Adrenal gland (tissue), 12 donors: ENCODE results near the gene CLEC6A. TPM values are rescaled to one million over a fixed set of nuclear protein-coding genes. Genes with fewer than 3 reads are reported as not detected.

Source experiments
- DNase-seq, 7 donors: peaks; one replicate each; pipeline ENCODE4 v3.0.0-alpha.2; 2019 to 2020
- H3K27ac ChIP-seq, 5 donors: fragments of 200-600 bp; sonication (generic) in 4 of 5; 1 replicate in 3 of 5; 2 replicates in 2 of 5; pipeline versions ENCODE4 v1.5.1 to v1.8.0; 2016 to 2020; ENCODE audit warnings: mild to moderate bottlenecking in 1 of 5
- H3K27me3 ChIP-seq: fragments of 200-600 bp; 2 replicates; pipeline ENCODE4 v1.8.0; 2021
- H3K36me3 ChIP-seq, 2 donors: fragments of 200-600 bp; replicated peaks in 1 of 2; 1 replicate in 1 of 2; 2 replicates in 1 of 2; pipeline versions ENCODE4 v1.5.1 to v1.8.0; 2018 to 2022
- H3K4me1 ChIP-seq, 2 donors: fragments of 200-600 bp; replicated peaks in 1 of 2; 1 replicate in 1 of 2; 2 replicates in 1 of 2; pipeline versions ENCODE4 v1.5.1 to v1.8.0; 2018 to 2021
- H3K4me3 ChIP-seq, 4 donors: fragments of 200-600 bp; sonication (generic) in 3 of 4; one replicate each; pipeline ENCODE4 v1.5.1; 2016 to 2018
- H3K9me3 ChIP-seq, 3 donors: fragments of 200-600 bp; sonication (generic) in 1 of 3; replicated peaks in 1 of 3; 1 replicate in 2 of 3; 2 replicates in 1 of 3; pipeline versions ENCODE4 v1.5.1 to v1.8.0; 2016 to 2021
- CTCF ChIP-seq, 6 experiments: fragments of 450-650 bp in 4 of 6; fragments of 200-600 bp in 2 of 6; sonication (generic) in 1 of 6; IDR thresholded peaks; 1 replicate in 5 of 6; 2 replicates in 1 of 6; pipeline versions ENCODE4 v1.5.1 to v1.8.0; 2016 to 2021; ENCODE audit warnings: antibody characterized with exemption in 6 of 6, mild to moderate bottlenecking in 2 of 6, moderate library complexity in 1 of 6
- POLR2A ChIP-seq, 2 donors: fragments of 450-650 bp; IDR thresholded peaks; one replicate each; pipeline ENCODE4 v1.6.1; 2017; ENCODE audit warnings: antibody characterized with exemption in 2 of 2, mild to moderate bottlenecking in 2 of 2, moderate library complexity in 1 of 2
- WGBS, 4 donors: extraction: QIAGEN DNeasy Blood & Tissue Kit in 2 of 4; methylation state at CpG; one replicate each; pipeline versions ENCODE4 v1.1.5 to v1.1.7; 2013 to 2017; 5-methylcytosine and 5-hydroxymethylcytosine counted together
- intact Hi-C, 2 donors: fragments of 100-400 bp; cut with DNase I; formaldehyde crosslinking; loops; one replicate each; pipeline versions ENCODE4 v1.14.1 to v1.15.0; 2022 to 2023
- polyA plus RNA-seq, 3 donors: library from polyadenylated mRNA; stranded (reverse); fragments of 200-250 nt in 2 of 3; fragments of 350-450 nt in 1 of 3; fragmentation: Illumina TruSeq in 1 of 3; extraction: RNeasy Lipid Tissue Mini Kit (QIAGEN cat#74804) in 1 of 3; gene quantifications; one replicate each; pipeline ENCODE4 v1.2.3, GENCODE V29; 2013 to 2014
- total RNA-seq, 9 donors: library from RNA; depleted of rRNA in 4 of 9; stranded (reverse); fragments of >200 nt in 4 of 9; fragments of 120-200 nt in 1 of 9; fragmentation: NEBNext Ultra II Directional in 1 of 9; extraction: Animal tissue kit (Norgen Biotek cat#: 25700) in 1 of 9; gene quantifications; one replicate each; pipeline versions ENCODE4 v1.1.0 to v1.2.4, GENCODE V29; 2013 to 2023
- donor health status: healthy with polysubstance abuse.
- donor health status: Bipolar disorder and iron deficiency.
- donor health status: DM: yes; HTN: yes; CAD: no.
- donor health status: DM: no; HTN: no; CAD: no.
- donor health status: DM: no; HTN: no; CAD: no.
- donor health status: DM: yes; HTN: yes; CAD: no.

Gene CLEC6A
- total and polyA plus RNA-seq, 12 donors = 0.06 TPM; not detected in 11

DNA sequence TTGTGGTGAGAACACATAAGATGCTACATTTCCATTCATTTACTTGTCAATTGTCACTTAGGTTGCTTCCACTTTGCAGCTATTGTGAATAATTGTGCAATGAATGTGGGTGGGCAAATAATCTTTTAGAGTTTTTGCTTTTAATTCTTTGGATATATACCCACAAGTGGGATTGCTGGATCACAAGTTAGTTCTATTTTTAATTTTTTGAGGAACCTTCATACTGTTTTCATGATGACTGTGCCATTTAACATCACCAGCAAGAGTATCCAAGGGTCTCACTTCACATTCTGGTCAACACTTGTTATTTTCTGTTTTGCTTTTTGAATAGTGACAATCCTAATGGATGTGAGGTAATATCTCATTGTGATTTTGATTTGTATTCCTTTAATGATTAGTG lies 10.5 kb downstream of the CLEC6A start:
- TF ChIP-seq CTCF (IDR thresholded peaks at IDR 0.05) (no peak), POLR2A (IDR thresholded peaks at IDR 0.05) (no peak)
- no peak overlapping the region for H3K4me3 ChIP-seq
- H3K27me3 ChIP-seq = no peaks in the 10 kb centered on the region
- H3K9me3 ChIP-seq = peaks cover 0 to 4% (median 0%) of the 10 kb centered on the region in 3 donors
- no peak overlapping the region for H3K27ac ChIP-seq
- DNase-seq = no peak
- no peaks in the 10 kb centered on the region for H3K36me3 ChIP-seq
- intact Hi-C loops = no loop called here
- no peaks in the 10 kb centered on the region for H3K4me1 ChIP-seq

DNA sequence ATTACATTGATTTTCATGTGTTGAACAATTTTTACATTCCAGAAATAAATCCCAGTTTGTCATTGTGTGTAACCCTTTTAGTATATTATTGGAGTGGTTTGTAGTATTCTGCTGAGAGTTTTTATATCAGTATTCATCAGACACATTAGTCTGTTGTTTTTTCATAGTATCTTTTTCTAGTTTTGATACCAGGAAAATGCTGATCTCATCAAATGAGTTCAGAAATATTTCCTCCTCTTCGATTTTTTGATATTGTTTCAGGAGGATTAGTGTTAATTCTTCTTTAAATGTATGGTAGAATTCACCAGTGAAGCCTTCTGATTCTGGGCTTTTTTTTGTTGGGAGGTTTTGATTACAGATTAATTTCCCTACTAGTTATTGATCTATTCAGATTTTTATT lies 15.3 kb downstream of the CLEC6A start:
- no peaks in the 10 kb centered on the region for H3K27me3 ChIP-seq
- H3K4me1 ChIP-seq = no peaks in the 10 kb centered on the region
- no peak for TF ChIP-seq POLR2A (IDR thresholded peaks at IDR 0.05)
- no peak for TF ChIP-seq CTCF (IDR thresholded peaks at IDR 0.05)
- DNase-seq = no peak
- intact Hi-C loops = no loop called here
- WGBS, 4 donors = 59 to 67% (median 63%) methylated on average over 1 of the region's 1 CpG
- no peaks in the 10 kb centered on the region for H3K36me3 ChIP-seq
- H3K9me3 ChIP-seq = peaks cover 0 to 6% (median 0%) of the 10 kb centered on the region in 3 donors
- no peak overlapping the region for H3K27ac ChIP-seq
- H3K4me3 ChIP-seq = no peak overlapping the region

GRCh38 chr12:8475508-8476203 lies 19.9 kb downstream of the CLEC6A start:
- DNase-seq = no peak
- peaks cover 0 to 6% (median 0%) of the 10 kb centered on the region in 3 donors for H3K9me3 ChIP-seq
- no peaks in the 10 kb centered on the region for H3K27me3 ChIP-seq
- intact Hi-C loops = no loop called here
- no peaks in the 10 kb centered on the region for H3K36me3 ChIP-seq
- TF ChIP-seq POLR2A (IDR thresholded peaks at IDR 0.05) = no peak
- H3K4me3 ChIP-seq = no peak overlapping the region
- H3K4me1 ChIP-seq = no peaks in the 10 kb centered on the region
- H3K27ac ChIP-seq = no peak overlapping the region

DNA sequence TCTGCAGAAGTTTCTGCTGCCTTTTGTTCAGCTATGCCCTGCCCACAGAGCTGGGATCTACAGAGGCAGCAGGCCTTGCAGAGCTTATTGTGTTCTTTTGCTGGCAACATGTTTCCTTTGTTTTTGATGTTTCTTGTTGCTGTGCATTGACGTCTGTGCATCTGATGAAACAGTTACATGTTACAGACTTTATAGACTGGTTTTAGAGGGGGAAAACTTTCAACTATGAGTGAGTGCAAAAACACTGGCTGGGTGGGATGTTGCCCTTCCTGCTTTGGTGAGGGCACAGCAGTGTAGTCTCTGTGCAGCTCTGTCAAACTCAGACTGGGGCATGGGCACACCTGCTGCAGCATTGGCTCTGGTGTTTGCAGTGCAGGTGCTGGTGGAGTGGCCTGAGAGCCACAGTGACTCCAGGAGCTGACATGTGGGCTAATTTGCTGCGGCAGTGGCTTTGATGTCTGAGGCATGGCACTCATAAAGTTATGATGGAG lies 26.9 kb downstream of the CLEC6A start:
- Histone ChIP-seq H3K27ac (no peak overlapping the region), H3K4me3 (no peak overlapping the region), H3K36me3 (no peaks in the 10 kb centered on the region), H3K9me3 (no peaks in the 10 kb centered on the region), H3K27me3 (no peaks in the 10 kb centered on the region), H3K4me1 (no peaks in the 10 kb centered on the region)
- WGBS, 4 donors = 53 to 84% (median 73%) methylated on average over 1 to 2 of the region's 2 CpGs
- no peak for TF ChIP-seq POLR2A (IDR thresholded peaks at IDR 0.05)
- TF ChIP-seq CTCF (IDR thresholded peaks at IDR 0.05) = no peak
- no peak for DNase-seq
- intact Hi-C loops = no loop called here

DNA sequence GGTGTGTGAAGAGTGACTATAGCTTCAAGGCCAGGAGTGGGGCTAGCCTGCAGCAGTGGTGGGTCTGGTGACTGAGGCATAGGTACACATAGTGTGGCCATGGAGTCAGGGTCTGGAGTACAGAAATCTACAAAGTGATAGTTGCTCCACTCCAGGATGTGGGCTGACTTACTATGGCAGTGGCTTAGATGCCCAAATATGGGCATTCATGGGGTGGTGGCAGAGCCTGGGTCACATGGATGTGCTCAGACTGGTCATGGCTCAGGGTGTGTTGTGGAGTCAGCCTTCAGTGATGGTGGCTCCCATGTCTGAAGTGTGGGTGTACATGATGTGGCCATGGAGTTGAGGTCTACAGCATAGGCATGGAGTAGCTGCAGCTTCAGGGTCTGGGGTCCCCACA lies 27.3 kb downstream of the CLEC6A start:
- Histone ChIP-seq H3K4me3 (no peak overlapping the region), H3K36me3 (no peaks in the 10 kb centered on the region), H3K27me3 (no peaks in the 10 kb centered on the region), H3K9me3 (no peaks in the 10 kb centered on the region), H3K27ac (no peak overlapping the region), H3K4me1 (no peaks in the 10 kb centered on the region)
- TF ChIP-seq CTCF (IDR thresholded peaks at IDR 0.05) (no peak), POLR2A (IDR thresholded peaks at IDR 0.05) (no peak)
- intact Hi-C loops = no loop called here
- no peak for DNase-seq
